MCF 10A (cell line): ENCODE results near the gene GNB1. TPM values are rescaled to one million over a fixed set of nuclear protein-coding genes. Genes with fewer than 3 reads are reported as not detected.

Experiments
- BruUV-seq: library from RNA; stranded (reverse); fragments of 400-500 nt; replicated peaks from 2 replicates; lab custom pipeline; 2021; lab: Mats Ljungman, UMichigan
- CTCF ChIA-PET: fragments of 300-600 bp; sonication (Branson Sonifier 250); formaldehyde crosslinking; extraction: SDS; loops from one replicate; lab custom pipeline; 2021; ENCODE audit warnings: antibody characterized with exemption, inconsistent platforms; lab: Yijun Ruan, JAX
- POLR2A ChIA-PET: fragments of 300-600, 350-650 bp; sonication (Branson Sonifier 250); formaldehyde crosslinking; extraction: SDS; loops from one replicate; lab custom pipeline; 2020; ENCODE audit warnings: antibody characterized with exemption, inconsistent platforms; lab: Yijun Ruan, JAX
- DNase-seq: peaks from one replicate; pipeline ENCODE4 v3.0.0-alpha.2; 2018; ENCODE audit not compliant: unreplicated experiment
- H3K27ac Mint-ChIP-seq: one replicate; pipeline ENCODE4 v1.8.0; 2022; ENCODE audit warnings: mild to moderate bottlenecking, low read depth, mixed read lengths; ENCODE audit not compliant: unreplicated experiment
- H3K27me3 Mint-ChIP-seq: one replicate; pipeline ENCODE4 v1.8.0; 2022; ENCODE audit warnings: mixed read lengths; ENCODE audit not compliant: insufficient read depth, unreplicated experiment
- H3K36me3 Mint-ChIP-seq: one replicate; pipeline ENCODE4 v1.8.0; 2022; ENCODE audit warnings: mild to moderate bottlenecking, moderate library complexity, mixed read lengths; ENCODE audit not compliant: insufficient read depth, unreplicated experiment
- H3K4me1 Mint-ChIP-seq: one replicate; pipeline ENCODE4 v1.8.0; 2022; ENCODE audit warnings: mixed read lengths; ENCODE audit not compliant: insufficient read depth, unreplicated experiment
- H3K4me3 Mint-ChIP-seq: one replicate; pipeline ENCODE4 v1.8.0; 2022; ENCODE audit warnings: mild to moderate bottlenecking, moderate library complexity, mixed read lengths; ENCODE audit not compliant: unreplicated experiment
- H3K9me3 Mint-ChIP-seq: one replicate; pipeline ENCODE4 v1.8.0; 2022; ENCODE audit warnings: mixed read lengths; ENCODE audit not compliant: unreplicated experiment
- intact Hi-C: fragments of 100-400 bp; cut with micrococcal nuclease; formaldehyde crosslinking; loops from 2 replicates; pipeline ENCODE4 v1.14.1; 2022
- total RNA-seq: library from RNA; stranded (reverse); gene quantifications from 2 replicates; pipeline ENCODE4 v1.2.3, GENCODE V29; 2022
- TF ChIP-seq, protein P1 (sequence below): fragments of 200-600 bp; IDR thresholded peaks from one replicate; pipeline ENCODE4 v1.8.0; 2022; ENCODE audit warnings: antibody characterized with exemption, mild to moderate bottlenecking; ENCODE audit not compliant: unreplicated experiment

GNB1 gene
- total RNA-seq, 1 experiment from 2014 or later: 430 TPM

GRCh38 chr1:1922702-1922955 is 31.7 kb upstream of the GNB1 start:
- no peak overlapping the region for H3K27ac Mint-ChIP-seq
- no peaks in the 10 kb centered on the region for H3K4me1 Mint-ChIP-seq
- BruUV-seq: no TSS peak
- H3K27me3 Mint-ChIP-seq: no peaks in the 10 kb centered on the region
- peaks cover 10% of the 10 kb centered on the region for H3K36me3 Mint-ChIP-seq
- no peaks in the 10 kb centered on the region for H3K9me3 Mint-ChIP-seq
- intact Hi-C loops: no loop called here
- TF ChIP-seq, protein P1, sequence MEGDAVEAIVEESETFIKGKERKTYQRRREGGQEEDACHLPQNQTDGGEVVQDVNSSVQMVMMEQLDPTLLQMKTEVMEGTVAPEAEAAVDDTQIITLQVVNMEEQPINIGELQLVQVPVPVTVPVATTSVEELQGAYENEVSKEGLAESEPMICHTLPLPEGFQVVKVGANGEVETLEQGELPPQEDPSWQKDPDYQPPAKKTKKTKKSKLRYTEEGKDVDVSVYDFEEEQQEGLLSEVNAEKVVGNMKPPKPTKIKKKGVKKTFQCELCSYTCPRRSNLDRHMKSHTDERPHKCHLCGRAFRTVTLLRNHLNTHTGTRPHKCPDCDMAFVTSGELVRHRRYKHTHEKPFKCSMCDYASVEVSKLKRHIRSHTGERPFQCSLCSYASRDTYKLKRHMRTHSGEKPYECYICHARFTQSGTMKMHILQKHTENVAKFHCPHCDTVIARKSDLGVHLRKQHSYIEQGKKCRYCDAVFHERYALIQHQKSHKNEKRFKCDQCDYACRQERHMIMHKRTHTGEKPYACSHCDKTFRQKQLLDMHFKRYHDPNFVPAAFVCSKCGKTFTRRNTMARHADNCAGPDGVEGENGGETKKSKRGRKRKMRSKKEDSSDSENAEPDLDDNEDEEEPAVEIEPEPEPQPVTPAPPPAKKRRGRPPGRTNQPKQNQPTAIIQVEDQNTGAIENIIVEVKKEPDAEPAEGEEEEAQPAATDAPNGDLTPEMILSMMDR: no peak
- DNase-seq: no peak
- ChIA-PET CTCF (interaction anchor here (0.7 kb wide), 1 partner anchor 15 kb away, joined by 4 read pairs; no protein-coding TSS in a partner anchor), POLR2A (no interaction called here)
- no peak overlapping the region for H3K4me3 Mint-ChIP-seq

DNA sequence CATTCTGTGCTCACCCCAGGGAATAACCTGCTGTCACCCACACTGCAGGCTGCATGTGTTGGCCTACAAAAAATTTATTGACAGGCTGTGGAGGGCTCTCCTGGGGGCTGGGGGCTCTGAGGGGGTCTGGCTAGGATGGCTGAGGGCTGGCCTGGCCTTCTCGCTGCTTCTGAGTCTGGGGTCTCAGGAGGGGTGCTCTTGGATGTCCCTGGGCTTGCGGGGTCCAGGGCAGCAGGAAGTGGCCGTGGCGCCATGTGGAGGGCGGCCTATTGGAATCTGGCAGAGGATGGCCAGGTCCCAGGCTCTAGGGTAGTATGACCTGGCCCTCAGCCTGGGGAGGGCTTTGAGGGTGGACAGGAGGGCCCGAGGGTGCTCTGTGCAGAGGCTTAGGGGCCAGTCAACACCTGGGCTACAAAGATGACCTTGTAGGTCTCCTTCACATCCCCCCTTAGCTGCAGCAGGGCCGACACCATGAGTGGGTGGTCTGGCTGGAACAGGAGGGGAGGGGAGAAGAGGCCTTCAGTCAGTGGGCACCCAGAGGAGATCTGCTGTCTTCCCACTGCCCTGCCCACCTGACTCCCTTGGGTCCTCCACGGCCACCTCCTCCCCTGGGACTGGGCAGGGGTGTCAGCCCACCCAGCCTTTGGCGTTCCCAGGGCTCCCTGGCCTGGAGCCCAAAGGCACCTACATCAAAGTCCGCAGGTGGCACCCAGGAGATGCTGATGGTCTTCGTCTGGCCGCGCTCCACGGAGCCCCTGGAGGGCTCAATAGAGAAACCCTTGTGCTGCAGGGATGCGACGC is 31.2 kb upstream of the GNB1 start:
- no peak overlapping the region for H3K27ac Mint-ChIP-seq
- H3K4me1 Mint-ChIP-seq: no peaks in the 10 kb centered on the region
- intact Hi-C loops: no loop called here
- H3K9me3 Mint-ChIP-seq: no peaks in the 10 kb centered on the region
- H3K4me3 Mint-ChIP-seq: no peak overlapping the region
- no peaks in the 10 kb centered on the region for H3K27me3 Mint-ChIP-seq
- no peak for DNase-seq
- ChIA-PET CTCF (interaction anchor here (0.7 kb wide), 1 partner anchor 15 kb away, joined by 4 read pairs; no protein-coding TSS in a partner anchor), POLR2A (no interaction called here)
- TF ChIP-seq, protein P1: no peak
- no TSS peak for BruUV-seq
- H3K36me3 Mint-ChIP-seq: peaks cover 13% of the 10 kb centered on the region

GRCh38 chr1:1921459-1921862 is 30.6 kb upstream of the GNB1 start:
- no peak for DNase-seq
- H3K27me3 Mint-ChIP-seq: no peaks in the 10 kb centered on the region
- TF ChIP-seq, protein P1: no peak
- H3K4me1 Mint-ChIP-seq: no peaks in the 10 kb centered on the region
- H3K36me3 Mint-ChIP-seq: peaks cover 13% of the 10 kb centered on the region
- CTCF ChIA-PET: no interaction called here
- H3K4me3 Mint-ChIP-seq: no peak overlapping the region
- intact Hi-C loops: no loop called here
- POLR2A ChIA-PET: no interaction called here
- no TSS peak for BruUV-seq
- H3K27ac Mint-ChIP-seq: no peak overlapping the region
- H3K9me3 Mint-ChIP-seq: no peaks in the 10 kb centered on the region

DNA sequence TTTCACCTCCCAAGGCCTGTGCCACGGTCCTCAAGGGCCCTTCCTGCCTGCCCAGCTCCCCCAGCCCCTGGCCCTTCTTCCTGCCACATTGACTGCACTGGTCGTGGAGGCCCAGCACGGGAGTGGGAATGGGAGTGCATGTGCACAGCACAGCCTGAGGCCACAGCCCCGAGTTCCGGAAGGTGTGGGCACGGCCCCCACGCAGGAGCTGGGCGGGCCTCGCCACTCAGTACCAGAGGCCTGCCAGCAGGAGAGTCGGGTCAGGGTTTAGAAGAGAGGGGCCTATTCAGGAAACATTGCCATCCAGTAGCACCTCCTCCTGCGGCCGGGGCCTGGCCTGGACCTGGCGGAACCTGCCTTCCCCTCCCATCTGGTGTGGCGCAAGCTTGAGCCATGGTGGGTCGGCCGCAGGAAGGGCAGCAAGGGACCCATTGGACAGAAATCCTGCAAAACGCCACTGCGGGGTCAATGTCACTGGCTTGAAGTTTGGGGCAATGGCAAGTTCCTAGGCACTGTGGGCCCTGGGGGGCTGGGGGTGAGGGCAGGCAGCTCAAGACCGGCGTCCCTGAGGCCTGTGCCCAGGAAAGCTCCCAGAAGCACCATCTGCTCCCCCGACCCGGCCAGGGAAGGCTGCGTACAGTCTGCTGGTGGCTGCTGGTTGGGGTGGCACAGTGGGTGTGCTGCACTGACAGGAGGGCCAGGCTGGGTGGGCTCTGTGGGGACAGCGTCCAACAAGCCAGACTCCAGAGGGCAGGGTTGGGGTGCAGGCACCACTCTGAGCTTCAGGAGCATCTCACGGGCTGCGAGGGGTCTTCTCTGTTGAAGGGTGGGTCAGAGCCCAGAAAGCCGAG is 29.9 kb upstream of the GNB1 start:
- no peak overlapping the region for H3K4me3 Mint-ChIP-seq
- H3K36me3 Mint-ChIP-seq: peaks cover 13% of the 10 kb centered on the region
- ChIA-PET POLR2A (no interaction called here), CTCF (interaction anchor here (0.6 kb wide), 1 partner anchor 123 kb away, joined by 5 read pairs; no protein-coding TSS in a partner anchor)
- no peaks in the 10 kb centered on the region for H3K4me1 Mint-ChIP-seq
- intact Hi-C loops: no loop called here
- no peak overlapping the region for H3K27ac Mint-ChIP-seq
- H3K9me3 Mint-ChIP-seq: no peaks in the 10 kb centered on the region
- TF ChIP-seq, protein P1: no peak
- DNase-seq: no peak
- no peaks in the 10 kb centered on the region for H3K27me3 Mint-ChIP-seq
- BruUV-seq: no TSS peak
